ENCODE results near the gene SLC22A12.

The SLC22A12 gene

DNA sequence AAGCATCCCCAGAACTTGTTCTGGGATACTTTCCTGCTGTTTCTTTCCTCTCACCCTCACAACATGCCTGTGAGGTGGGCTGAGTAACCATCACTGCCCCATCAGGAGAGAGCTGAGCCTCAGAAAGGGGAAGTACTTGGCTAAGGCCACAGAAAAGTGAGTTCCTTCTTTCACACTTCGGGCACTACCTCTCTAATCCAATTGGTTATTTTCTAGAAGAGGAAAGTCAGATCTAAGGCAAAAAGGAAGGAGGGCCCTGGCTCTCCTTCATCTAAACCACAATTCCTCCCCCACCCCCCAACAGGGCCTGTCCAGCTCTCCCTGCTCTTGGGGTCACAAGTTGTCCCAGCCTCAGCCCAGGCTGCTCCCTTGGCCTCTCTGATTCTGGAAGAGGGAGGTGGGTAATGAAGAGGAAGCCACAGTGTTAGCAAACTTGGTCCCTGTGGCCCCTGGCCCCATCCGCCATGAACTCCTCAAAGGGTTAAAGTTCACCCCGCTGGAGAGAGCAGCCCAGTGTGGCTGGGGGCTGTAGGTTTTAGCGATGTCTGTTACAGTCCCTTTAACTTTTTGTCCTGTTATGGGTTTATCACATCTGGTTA, 34.0 kb downstream of the SLC22A12 start:
- FAIRE-seq, result no peak

DNA sequence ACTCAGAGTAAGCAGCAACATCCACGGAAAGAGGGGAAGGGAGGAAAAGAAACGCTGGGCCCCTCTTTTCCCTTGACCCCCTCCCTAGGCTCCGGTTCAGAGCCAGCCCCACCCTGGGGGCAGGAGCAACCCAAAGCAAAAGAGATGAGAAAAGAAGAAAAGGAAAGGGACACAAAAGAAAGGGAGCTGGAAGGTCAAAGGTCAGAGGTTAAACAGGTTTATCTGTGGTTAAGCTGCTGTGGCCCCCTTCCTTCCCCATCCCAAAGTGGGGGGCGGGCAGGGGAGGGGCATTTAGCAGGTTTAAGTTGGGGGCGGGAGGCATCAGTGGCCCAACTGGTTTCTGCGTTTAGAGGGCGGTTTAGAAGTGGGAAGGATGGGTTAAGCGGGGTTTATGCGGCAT, 35.6 kb downstream of the SLC22A12 start:
- DNase-seq (ENCODE audit: low spot score), result no peak
- no peak for FAIRE-seq

More for the DNA sequence above, 34.0 kb downstream of the SLC22A12 start:
- DNase-seq (ENCODE audit: low spot score), result no peak

DNA sequence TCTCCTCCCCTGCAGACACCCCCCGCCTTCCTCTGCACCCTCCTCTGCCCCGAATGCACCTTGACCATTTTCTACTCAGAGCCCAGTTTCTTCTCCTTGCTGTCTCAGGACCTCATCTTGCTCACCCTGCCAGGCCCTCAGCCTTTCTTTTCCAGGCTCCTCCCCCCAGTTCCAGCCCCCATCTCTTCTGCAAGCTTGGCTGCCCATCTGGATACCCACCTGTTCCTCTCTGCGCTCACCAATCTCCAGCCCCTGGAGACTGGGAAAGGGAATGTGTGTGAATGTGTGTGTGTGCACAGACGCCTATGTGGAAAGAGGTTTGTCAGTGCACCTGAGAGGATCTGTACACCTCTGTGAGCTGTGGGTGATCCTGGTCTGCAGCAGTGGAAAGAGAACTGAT, 36.4 kb downstream of the SLC22A12 start:
- FAIRE-seq (no peak), DNase-seq (ENCODE audit: low spot score) (no peak)

DNA sequence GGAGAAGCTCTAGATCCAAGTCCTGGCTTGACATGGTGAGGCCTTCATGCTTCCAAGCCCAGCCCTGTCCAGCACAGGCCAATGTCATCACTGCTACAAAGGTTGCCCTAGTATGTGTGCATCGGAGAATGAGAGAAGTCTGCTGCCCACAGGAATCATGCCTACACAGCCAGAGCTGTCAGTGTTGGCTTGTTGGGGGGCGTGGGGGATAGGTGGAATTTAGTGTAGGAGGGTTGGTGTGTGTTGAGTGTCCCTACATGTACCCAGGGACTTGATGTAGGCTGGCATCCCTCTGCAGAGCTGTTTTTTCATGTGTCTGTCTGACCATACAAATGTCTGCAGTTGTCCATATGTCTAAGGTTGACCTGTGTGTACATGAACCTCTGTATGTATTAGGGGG, 37.6 kb downstream of the SLC22A12 start:
- DNase-seq (ENCODE audit: low spot score) (no peak), FAIRE-seq (peak; percentile 20)

DNA sequence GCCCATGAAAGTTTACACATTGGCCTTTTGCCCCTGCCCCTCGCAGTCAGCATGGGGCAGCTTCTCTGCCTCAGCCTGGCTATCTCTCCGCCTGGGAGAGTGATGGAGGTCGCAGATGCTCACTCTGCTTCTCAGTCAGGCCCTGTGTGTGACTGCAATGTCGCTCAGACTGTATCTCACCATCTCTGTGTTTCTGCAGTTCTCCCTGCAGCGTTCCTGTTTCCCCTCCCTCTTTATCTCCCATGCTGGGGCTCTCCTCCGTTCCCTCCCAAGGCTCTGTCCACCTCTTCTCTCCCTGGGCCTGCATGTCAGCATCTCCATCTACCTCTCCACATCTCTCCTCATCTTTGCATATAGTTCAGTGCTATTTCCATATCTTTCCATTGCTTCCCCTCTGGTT, 38.1 kb downstream of the SLC22A12 start:
- DNase-seq (ENCODE audit: low spot score) (no peak), FAIRE-seq (no peak)

DNA sequence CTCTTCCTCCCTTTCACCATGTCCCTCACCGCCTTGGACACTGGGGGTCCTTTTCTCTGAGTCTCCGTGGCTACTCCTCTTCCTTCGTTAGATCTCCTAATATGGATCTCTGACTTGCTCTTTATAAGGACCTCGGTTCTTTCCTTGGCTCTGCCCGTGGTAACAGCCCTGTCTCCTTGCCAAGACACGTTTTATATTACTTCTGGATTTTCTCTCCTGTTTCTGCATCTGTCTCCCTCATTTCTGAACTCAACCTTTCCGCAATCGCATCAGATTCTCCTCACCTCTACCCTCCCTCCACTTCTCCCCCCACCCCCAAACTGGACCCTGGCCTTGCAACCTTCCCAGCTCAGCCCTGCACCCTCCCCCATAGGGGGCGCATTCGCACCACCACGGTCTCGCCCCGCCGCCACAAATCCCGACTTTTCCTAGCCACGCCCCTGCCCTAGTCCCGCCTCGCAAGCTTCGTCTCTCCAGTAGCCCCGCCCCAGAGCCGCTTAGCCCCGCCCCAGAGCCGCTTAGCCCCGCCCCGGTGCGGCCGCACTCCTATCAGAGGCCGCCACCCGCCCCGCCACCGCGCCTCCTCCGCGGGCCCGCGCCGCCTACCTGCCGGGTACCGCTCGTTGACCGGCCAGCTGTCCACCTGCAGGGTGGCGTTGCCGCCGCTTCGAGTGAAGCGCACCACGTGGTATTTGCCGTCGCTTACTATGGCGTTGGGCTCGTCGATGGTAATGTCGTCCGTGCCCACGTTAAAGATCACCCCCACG, 39.0 kb downstream of the SLC22A12 start:
- FAIRE-seq (no peak), DNase-seq (ENCODE audit: low spot score) (peak; percentile 11)

DNA sequence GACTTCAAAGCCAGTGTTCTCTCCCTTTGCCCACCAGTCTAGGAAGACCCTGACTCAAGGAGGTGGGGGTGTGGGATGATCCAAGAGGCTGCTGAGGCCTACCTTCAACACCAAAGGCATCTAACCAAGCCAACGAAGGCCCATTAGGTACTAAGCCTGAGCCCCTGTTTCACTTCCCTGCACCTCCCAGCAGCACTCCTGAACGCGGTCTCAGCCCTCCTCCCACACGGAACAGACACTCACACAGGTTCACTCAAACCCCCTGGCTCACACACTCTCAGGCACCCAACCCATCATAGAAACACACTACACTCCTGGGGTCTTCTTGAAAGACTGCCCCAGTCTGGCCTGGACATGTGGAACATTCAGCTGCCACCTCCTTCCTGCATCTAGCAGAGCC, 40.7 kb downstream of the SLC22A12 start:
- FAIRE-seq (no peak), DNase-seq (ENCODE audit: low spot score) (no peak)

DNA sequence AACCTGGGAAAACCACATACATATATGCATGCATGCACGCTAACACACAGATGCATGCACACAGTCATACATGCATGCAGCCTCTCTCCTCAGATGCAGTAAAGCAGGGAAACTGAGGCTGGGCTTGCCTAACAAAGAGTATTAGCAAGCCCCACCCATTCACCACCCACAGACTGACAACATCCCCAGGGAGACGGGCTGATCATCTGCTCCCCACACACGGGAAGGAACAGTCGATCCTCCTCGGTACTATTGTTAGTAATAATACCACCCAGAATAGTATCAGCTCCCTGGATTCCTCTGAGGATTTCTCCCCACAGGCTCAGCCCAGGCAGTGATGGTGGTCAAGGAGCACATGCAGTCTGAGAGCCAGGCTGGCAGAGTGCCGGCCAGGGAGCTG, 41.2 kb downstream of the SLC22A12 start:
- FAIRE-seq, result no peak
- DNase-seq (ENCODE audit: low spot score), result no peak

DNA sequence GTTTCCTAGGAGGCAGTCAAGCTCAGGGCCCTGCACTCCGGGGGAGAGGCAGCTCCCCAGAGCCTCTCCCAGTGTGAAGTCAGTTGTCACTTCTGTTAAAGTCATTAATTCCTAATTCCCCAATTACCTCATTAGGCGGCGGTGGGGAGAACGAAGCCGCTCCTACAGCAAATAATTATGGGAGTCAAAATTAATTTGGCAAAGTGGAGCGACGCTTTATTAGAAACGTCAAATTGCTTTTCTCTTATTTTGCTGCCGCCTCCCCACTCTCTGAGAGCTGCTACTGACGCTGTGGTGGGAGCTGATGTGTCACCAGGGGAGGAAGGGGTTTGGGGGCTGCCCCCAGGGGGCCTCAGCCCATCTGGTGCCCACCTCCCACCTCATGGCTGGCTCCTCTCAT, 41.6 kb downstream of the SLC22A12 start:
- FAIRE-seq (no peak), DNase-seq (ENCODE audit: low spot score) (no peak)

DNA sequence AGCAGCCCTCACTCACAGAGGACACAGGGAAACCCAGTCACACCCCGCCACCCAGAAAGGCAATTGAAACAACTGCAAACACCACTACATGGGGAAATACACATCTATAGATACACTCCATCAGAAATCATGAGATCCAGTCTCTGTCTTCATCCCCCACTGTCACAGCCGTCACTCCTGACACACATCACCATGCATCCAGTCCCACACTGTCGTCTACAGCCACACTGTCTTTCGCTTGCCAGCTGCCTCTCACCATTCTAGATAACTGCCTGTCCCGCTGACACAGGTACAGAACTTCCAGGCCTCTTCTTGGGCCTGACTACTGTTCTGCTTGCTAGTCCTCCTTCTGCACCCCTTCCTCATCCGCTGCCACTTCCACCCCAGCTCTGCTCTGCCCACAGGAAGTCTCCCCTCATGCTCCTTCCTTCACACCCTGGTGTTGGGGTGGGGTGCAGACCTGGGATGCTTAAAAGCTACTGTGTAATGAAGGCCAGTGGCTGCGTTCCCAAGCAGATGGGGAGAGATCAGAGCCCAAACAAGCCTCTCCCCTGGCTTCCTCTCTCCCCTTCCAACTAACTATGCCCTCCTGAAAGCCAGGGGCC, 42.6 kb downstream of the SLC22A12 start:
- DNase-seq (ENCODE audit: low spot score), result no peak
- peak; percentile 56 for FAIRE-seq

DNA sequence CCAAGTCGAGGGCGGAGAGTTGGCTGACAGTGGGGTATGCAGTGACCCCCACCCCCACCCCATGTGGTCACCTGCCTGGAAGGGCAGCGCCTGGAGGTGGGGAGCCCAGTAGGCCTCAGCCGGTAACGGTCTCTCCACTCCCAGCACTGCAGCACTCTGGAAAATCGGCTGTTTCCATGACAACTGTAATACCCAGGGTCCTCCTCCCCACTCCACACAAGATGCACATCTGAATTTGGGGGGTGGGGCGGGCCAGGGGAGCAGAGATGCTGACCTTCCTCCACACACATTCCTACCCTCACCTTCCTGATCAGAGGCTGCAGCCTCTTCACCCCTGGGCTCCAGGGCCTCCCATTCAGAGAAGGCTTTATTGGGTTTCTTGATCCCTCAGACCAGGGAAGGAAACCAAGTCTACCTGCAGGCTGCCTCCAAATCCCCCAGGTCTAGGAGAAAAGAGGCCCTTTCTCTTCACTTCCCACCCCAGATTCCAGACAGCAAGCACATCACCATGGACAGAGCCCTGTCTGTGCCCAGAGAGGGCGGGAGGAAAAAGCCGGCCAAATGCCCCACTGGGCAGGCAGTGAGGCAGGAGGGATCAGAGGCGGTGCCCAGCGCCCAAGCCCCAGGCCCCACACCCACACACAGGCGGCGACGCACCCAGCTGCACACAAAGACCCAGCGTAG, 46.5 kb downstream of the SLC22A12 start:
- DNase-seq (ENCODE audit: low spot score) (no peak), FAIRE-seq (no peak)

DNA sequence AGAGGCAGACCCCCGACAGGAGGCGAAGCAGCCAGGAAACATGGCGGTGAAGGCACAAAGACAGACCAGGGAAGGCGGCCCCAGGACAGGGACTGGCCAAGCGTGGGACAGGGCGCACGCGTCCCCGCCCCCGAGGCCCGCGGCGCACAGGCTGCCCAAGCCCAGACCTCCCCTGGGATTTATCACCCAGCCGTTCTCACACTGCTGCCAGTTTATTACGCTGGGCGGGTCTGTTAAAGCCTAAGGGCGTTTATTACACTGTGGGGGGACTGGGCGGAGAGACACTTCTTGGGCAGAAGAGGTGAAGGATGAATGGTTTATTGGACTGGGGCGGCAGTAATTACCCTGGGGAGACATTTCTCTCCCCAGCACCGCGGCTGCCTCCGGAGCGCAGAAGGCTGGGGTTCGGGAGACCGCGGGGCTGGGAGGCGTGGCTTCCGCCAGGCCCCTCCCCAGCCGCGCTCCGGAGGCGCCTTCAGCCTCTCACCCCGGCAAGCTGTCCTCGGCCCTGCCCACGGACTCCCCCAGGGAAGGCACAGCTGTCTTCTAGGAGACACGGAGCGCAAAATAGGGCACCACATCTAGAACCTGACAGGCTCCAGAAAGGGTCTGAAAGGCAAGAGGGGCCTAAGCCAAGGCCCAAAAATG, 47.1 kb downstream of the SLC22A12 start:
- no peak for DNase-seq (ENCODE audit: low spot score)
- no peak for FAIRE-seq

DNA sequence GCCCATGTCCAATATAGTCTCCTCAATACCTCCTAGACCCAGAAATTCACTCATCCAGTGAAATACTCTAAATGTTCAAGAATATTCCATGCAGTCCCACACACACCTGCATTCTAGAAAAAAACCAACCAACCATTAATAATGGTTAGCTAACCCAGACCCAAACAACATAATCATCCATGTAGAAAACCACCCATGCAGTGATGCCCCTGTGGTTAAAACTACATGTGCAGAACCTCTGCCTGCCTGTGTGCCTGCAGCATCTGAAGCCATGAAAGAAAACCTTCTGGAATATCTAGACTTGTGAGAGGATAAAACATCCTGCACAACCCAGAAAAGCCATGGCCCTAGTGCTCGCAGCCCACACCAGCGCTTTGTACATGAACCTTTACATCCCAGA, 47.8 kb downstream of the SLC22A12 start:
- FAIRE-seq, result no peak
- DNase-seq (ENCODE audit: low spot score), result no peak

DNA sequence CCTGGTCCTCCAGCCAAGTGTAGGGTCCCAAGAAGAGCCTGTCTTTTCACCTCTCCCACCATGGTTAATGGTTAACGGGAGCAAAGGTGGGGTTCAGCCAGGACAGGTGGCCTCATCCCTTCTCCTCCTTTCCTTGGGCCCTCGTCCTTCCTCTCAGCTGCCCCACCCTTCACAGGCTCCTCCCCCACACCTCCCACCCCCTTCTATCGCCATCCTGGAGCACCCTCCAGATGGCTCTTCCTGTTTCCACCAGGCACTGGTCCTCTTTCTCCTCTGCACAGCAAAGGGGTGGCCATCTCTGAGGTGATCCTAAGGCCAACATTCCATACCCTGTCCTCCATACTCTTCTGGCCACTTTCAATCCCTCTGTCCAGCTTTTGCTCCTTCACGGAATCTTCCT, 48.9 kb downstream of the SLC22A12 start:
- FAIRE-seq (no peak), DNase-seq (ENCODE audit: low spot score) (no peak)

DNA sequence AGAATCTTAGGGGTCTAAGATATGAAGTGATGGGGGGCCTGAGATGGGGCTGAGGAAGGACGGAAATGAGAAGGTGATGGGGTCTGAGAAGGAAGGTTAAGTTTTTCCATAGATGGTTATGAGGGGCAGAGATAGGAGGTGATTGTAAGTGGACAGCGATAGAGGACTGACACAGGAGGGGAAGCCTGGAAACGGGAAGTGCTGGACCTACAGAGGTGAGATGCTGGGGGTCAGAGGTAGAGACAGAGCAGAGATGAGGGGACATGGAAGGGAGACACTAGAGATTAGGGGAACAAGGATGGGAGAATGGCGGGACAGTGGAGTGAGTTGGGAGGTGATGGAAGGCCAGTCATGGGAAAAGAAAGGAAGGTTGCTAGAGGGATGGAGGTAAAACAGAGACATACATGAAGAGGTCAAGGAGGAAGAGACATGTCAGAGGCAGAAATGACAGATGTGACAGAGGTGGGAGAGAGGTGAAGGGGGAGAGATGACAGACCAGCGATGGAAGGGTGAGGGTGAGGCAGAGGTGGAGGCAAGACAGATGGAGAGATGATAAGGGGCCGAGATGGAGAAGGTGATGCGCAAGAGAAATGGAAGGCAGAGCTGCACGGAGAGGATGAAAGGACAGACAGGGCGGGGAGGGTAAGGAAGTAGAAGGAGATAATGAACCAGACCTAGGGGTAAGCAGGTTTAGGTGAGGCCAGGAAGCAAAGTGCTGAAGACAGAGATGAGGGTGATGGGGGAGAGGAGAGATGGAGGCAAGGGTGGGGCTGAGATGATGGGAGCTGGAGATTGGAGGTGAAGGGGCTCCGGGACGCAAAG, 50.8 kb downstream of the SLC22A12 start:
- DNase-seq (ENCODE audit: low spot score), result no peak
- peak; percentile 48 for FAIRE-seq

DNA sequence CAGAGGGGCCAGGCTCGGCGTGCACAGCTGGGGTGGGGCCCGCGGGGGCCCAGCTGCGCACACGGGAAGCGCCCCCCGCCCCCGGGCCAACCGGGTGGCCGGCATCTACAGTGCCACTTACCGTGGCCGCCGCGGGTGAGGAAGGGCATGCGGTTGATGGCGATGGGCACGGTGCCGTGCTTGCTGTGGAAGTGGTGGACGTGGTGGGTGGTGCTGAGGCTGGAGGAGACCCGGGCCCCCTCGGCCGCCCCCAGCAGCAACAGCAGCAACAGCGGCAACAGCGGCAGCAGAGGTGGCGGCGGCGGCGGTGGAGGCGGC, 51.4 kb downstream of the SLC22A12 start:
- no peak for DNase-seq (ENCODE audit: low spot score)
- FAIRE-seq, result no peak

DNA sequence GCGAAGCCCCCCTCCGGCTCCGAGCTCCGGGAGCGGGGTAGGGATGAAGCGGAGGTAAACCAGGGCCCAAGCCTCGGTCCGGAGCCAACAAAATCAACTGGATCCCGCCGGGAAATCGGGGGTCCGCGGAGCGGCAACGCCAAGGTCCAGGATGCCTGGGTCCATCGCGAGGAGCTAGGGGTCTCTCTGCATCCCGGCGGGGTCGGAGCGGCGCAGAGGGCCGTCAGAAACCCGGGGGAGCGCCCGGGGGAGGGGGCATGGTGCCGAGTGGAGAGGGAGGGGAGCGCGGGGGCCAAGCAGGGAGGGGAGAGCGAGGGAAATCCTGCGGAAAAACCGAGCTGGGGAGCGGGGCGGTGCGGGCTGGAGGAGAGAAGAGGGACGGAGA, 51.8 kb downstream of the SLC22A12 start:
- DNase-seq (ENCODE audit: low spot score) (no peak), FAIRE-seq (no peak)

DNA sequence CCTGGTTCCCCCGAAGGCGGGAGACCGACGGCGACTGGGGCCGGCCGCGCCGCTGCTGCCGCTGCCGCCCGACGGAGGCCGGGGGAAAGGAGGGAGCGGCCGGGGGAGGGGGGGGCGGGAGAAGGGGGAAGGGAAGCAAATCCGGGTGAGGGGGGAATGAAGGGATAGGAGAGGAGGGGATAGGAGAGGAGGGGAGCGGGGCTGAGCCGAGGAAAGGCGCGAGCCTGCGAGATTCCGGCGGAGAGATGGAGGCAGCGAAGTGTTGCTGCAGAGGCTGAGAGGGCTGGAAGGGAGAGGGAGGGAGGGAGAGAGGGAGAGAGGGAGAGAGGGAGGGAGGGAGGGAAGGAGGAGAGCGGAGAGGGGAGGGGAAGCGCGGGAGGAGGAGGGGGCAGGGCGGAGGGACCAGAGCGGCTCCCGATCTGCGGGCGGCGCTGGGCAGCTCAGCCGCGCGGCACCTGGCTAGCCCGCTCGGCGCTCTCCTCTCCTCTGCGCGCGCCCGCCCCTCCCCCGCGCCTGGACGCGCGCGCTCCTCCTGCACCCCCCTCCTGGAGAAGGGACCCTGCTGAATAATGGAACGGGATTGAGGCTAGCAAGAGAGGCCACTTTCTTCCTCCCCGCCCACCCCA, 52.3 kb downstream of the SLC22A12 start:
- DNase-seq (ENCODE audit: low spot score) (peak; percentile 89), FAIRE-seq (no peak)

DNA sequence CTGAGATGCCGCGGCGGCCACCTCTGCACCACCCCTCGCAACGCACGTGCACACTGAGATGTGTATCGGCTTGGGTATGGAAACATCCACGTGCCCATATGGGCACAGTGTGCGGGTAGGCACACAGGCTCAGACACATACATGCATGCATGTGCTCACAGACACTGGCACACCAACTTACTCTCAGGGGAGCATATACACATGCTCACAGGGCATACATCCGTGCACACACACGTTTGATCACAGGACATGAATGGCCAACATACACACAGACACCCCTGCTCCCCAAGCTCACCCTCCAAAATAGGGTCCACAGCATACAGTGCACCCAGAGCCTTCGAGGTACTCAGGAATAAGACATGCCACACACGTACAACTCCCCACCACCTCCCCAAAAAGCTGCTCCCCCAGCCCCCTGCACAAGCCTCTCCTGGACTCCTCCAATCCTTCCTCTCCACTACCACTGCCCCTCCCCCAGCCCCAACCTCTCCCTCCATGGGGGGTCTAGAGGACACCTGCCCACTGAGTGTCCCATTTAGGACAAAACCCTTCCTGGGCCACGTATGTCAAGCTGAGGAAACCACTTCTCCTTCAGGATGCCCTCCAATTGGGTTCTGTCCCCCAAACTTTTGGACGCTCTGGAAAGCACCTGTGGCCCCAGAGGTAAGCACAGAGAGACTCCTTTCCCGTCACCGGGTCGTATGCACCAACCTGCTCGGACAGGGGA, 53.1 kb downstream of the SLC22A12 start:
- DNase-seq (ENCODE audit: low spot score) (no peak), FAIRE-seq (peak; percentile 88)

Data from urothelium cell line (cell line).